Heart left ventricle (tissue), 16 donors: ENCODE results near the gene EFS. TPM values are rescaled to one million over a fixed set of nuclear protein-coding genes. Genes with fewer than 3 reads are reported as not detected.
A peak's percentile ranks its signal among the peaks of the same experiment; 100 is the strongest.

Experiments
- ATAC-seq, 4 donors: fragments of 200-7000 bp; cut with Tn5 transposase; one replicate each; pipeline ENCODE4 v1.9.1; 2020 to 2022; ENCODE audit warnings: moderate library complexity in 4 of 4, mild to moderate bottlenecking in 3 of 4, moderate number of reproducible peaks in 1 of 4
- DNase-seq, 5 donors: peaks; one replicate each; pipeline ENCODE4 v3.0.0-alpha.2; 2020
- H3K27ac ChIP-seq, 12 donors: fragments of 200-600 bp; sonication (generic) in 4 of 12; one replicate each; pipeline versions ENCODE4 v1.5.0 to v1.8.0; 2016 to 2022; ENCODE audit warnings: mild to moderate bottlenecking in 2 of 12
- H3K27me3 ChIP-seq, 9 donors: fragments of 200-600 bp; sonication (generic) in 2 of 9; one replicate each; pipeline versions ENCODE4 v1.5.1 to v1.8.0; 2016 to 2022; ENCODE audit warnings: mild to moderate bottlenecking in 3 of 9
- H3K36me3 ChIP-seq, 9 donors: fragments of 200-600 bp; sonication (generic) in 2 of 9; one replicate each; pipeline versions ENCODE4 v1.5.0 to v1.8.0; 2018 to 2022; ENCODE audit warnings: mild to moderate bottlenecking in 2 of 9
- H3K4me1 ChIP-seq, 12 donors: fragments of 200-600 bp; sonication (generic) in 4 of 12; one replicate each; pipeline versions ENCODE4 v1.5.0 to v1.8.0; 2016 to 2022; ENCODE audit warnings: mild to moderate bottlenecking in 3 of 12
- H3K4me3 ChIP-seq, 12 donors: fragments of 200-600 bp; sonication (generic) in 4 of 12; one replicate each; pipeline versions ENCODE4 v1.5.0 to v1.8.0; 2017 to 2022; ENCODE audit warnings: mild to moderate bottlenecking in 9 of 12, moderate library complexity in 4 of 12
- H3K9me3 ChIP-seq, 12 donors: fragments of 200-600 bp; sonication (generic) in 4 of 12; one replicate each; pipeline versions ENCODE4 v1.5.0 to v1.8.0; 2016 to 2022; ENCODE audit warnings: mild to moderate bottlenecking in 1 of 12
- POLR2A ChIP-seq, 2 donors: fragments of 450-650 bp; IDR thresholded peaks; one replicate each; pipeline ENCODE4 v1.6.1; 2017; ENCODE audit warnings: antibody characterized with exemption in 2 of 2, mild to moderate bottlenecking in 2 of 2, moderate library complexity in 2 of 2
- WGBS, 4 donors: extraction: QIAGEN DNeasy Blood & Tissue Kit in 2 of 4; methylation state at CpG; one replicate each; pipeline versions ENCODE4 v1.1.5 to v1.1.7; 2013 to 2018; 5-methylcytosine and 5-hydroxymethylcytosine counted together
- intact Hi-C, 10 donors: fragments of 100-400 bp; cut with DNase I; formaldehyde crosslinking; loops; one replicate each; pipeline versions ENCODE4 v1.11.1 to v1.14.2; 2022
- polyA plus RNA-seq, 2 donors: library from polyadenylated mRNA; stranded (reverse); fragments of 200-250 nt; gene quantifications; one replicate each; pipeline ENCODE4 v1.2.3, GENCODE V29; 2013
- total RNA-seq, 9 donors: library from RNA; depleted of rRNA in 2 of 9; stranded (reverse); fragments of >200 nt in 2 of 9; fragmentation: NEBNext Ultra II Directional in 3 of 9; extraction: Animal tissue kit (Norgen Biotek cat#: 25700) in 3 of 9; gene quantifications; one replicate each; pipeline versions ENCODE4 v1.1.0 to v1.2.4, GENCODE V29; 2016 to 2023
- TF ChIP-seq, protein P1 (sequence below), 12 donors: fragments of 200-600 bp; sonication (generic) in 4 of 12; IDR thresholded peaks; one replicate each; pipeline versions ENCODE4 v1.5.0 to v1.8.0; 2018 to 2022; ENCODE audit warnings: antibody characterized with exemption in 12 of 12, mild to moderate bottlenecking in 5 of 12
- donor health status: ischemic (EF 13 %, LVEDD 7.1; RV severe dilation, severe dysfunction).
- donor health status: healthy with polysubstance abuse.
- donor health status: DM: no; HTN: yes; CAD: no.
- donor health status: DM: no; HTN: no; CAD: no.
- donor health status: ischemic (EF 25% LVEDD 6.9; RV normal size, moderate dysfunction).
- donor health status: ischemic (EF 25% LVEDD 5.7; RV mildly dilated, moderate dysfunction).
- donor health status: healthy.
- donor health status: DM: yes; HTN: yes; CAD: no.
- donor health status: ischemic (EF 35%, LVEDD 5.7; RV mildly dilated, moderate dysfunction).
- donor health status: nonischemic (EF 11% LVEDD 7.7; RV severe dilation, severe dysfunction).
- donor health status: DM: yes; HTN: yes; CAD: no.
- donor health status: PGD.
- donor health status: ischemic (EF 29% LVEDD 5.4; RV normal size, mild dysfunction).
- donor health status: nonischemic (EF 23%, LVEDD 6.1; RV moderate dilation, normal function).

The EFS gene
- total and polyA plus RNA-seq, 11 donors = 1.4 to 5.0 (median 2.3) TPM

DNA sequence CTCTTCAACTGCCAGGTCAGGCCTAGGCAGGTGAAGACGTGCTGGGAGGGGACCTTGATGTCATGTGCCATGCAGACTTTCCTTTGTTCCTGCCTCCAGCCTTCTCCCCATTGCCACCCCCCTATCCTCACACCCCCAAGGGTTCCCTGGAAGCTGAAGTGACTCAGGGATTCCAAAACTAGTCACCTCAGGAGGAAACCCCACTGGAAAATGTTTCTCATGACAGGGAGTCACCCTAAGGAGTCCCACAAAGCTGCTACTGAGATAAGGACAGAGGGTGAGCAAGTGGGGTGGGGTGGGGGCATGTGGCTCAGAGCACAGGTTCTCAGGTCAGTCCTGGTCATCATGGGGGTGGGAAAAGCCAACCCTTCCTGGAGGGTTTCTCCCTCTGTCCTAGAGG is 5.2 kb upstream of the EFS start:
- DNase-seq = no peak
- no peak for ATAC-seq
- Histone ChIP-seq H3K27me3 (peaks cover 0 to 19% (median 0%) of the 10 kb centered on the region in 9 donors), H3K4me1 (peaks cover 0 to 15% (median 3%) of the 10 kb centered on the region in 12 donors), H3K4me3 (no peak overlapping the region), H3K36me3 (no peaks in the 10 kb centered on the region), H3K27ac (no peak overlapping the region), H3K9me3 (no peaks in the 10 kb centered on the region)
- TF ChIP-seq, protein P1, sequence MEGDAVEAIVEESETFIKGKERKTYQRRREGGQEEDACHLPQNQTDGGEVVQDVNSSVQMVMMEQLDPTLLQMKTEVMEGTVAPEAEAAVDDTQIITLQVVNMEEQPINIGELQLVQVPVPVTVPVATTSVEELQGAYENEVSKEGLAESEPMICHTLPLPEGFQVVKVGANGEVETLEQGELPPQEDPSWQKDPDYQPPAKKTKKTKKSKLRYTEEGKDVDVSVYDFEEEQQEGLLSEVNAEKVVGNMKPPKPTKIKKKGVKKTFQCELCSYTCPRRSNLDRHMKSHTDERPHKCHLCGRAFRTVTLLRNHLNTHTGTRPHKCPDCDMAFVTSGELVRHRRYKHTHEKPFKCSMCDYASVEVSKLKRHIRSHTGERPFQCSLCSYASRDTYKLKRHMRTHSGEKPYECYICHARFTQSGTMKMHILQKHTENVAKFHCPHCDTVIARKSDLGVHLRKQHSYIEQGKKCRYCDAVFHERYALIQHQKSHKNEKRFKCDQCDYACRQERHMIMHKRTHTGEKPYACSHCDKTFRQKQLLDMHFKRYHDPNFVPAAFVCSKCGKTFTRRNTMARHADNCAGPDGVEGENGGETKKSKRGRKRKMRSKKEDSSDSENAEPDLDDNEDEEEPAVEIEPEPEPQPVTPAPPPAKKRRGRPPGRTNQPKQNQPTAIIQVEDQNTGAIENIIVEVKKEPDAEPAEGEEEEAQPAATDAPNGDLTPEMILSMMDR (IDR thresholded peaks at IDR 0.05) = no peak
- no peak for TF ChIP-seq POLR2A (IDR thresholded peaks at IDR 0.05)
- 67 to 80% (median 71%) methylated on average over 1 of the region's 1 CpG for WGBS, 4 donors
- intact Hi-C loops = loop anchor here in 7 of 10 donors (5.0 to 10.0 kb wide), 5 partner anchors 33 to 245 kb away; no protein-coding TSS in a partner anchor

DNA sequence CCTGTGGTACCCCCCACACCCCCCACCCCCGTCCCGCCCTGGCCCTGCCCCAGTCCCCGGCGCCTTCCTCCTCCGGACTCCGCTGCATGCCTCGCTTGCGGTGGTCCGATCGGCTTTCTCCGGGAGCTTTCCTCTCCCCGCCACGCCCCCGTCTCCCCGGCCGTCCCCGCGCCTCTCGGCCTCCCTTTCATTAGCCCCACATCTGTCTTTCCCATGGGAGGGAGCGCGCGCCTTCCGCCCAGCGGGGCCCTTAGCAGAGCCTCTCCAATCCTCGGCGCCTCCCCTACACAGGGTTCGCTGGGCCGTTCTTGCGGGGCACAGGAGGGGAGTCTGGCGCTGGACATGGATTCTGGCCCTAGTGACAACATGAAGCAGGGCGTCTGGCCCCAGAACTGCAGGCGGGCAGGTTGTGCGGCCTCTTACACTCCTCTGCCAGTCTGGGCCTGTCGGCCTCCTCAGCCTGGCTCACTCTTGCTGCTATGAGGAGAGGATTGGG is 1.5 kb upstream of the EFS start:
- 11 to 21% (median 19%) methylated on average over 28 to 34 of the region's 34 CpGs for WGBS, 4 donors
- Histone ChIP-seq H3K36me3 (no peaks in the 10 kb centered on the region), H3K27me3 (peaks cover 0 to 41% (median 0%) of the 10 kb centered on the region in 9 donors), H3K4me1 (peaks cover 0 to 27% (median 6%) of the 10 kb centered on the region in 12 donors), H3K4me3 (peak overlapping the region; percentile 33 to 69 (median 56)), H3K27ac (peak overlapping the region; percentile 35 to 96 (median 84)), H3K9me3 (no peaks in the 10 kb centered on the region)
- TF ChIP-seq, protein P1 (IDR thresholded peaks at IDR 0.05) = no peak
- TF ChIP-seq POLR2A (IDR thresholded peaks at IDR 0.05) = no peak
- peak; percentile 27 to 63 (median 42) for ATAC-seq
- DNase-seq = peak; percentile 71 to 86 (median 76)
- intact Hi-C loops = no loop called here

DNA sequence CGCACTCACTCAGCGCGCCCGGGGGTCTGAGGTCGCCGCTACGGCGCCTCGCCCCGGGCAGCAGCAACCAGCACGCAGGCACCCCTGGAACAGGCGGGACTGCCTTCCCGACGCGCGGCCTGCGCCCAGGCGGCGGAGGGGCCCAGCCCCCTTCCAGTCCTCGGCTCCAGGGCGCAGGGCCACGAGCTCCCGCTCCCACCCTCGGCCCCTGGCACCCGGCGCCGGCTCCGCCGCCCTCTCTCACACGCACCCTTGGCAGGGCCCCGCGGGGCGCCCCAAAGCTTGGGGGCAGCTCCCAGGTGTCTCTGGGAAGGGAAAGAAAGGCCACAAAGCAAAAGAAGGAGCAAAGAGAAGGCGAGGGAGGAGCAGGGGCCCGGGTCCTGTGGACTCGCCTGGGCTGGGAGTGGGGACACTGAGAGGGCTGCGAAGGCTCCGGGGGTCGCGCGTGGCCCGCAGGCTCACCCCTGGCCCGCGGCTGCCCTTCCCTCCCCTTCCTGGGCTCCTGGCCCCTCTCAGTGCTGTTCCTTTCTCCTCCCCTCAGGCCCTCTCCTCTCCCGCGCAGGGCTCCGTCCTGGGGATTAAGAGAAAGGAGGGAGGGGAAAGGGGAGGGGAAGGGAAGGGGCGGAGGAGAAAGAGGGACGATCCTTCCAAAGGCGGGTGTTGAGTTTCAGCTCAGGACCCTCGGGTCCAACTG is 907 bp upstream of the EFS start:
- DNase-seq (peak in 4 of 5 donors; percentile 53 to 73 (median 64)), ATAC-seq (peak; percentile 45 to 75 (median 62))
- H3K36me3 ChIP-seq = no peaks in the 10 kb centered on the region
- intact Hi-C loops = no loop called here
- peaks cover 0 to 27% (median 6%) of the 10 kb centered on the region in 12 donors for H3K4me1 ChIP-seq
- peak overlapping the region; percentile 33 to 69 (median 56) for H3K4me3 ChIP-seq
- peaks cover 0 to 41% (median 0%) of the 10 kb centered on the region in 9 donors for H3K27me3 ChIP-seq
- peak overlapping the region; percentile 62 to 96 (median 84) for H3K27ac ChIP-seq
- 2 to 7% (median 3%) methylated on average over 37 to 51 of the region's 51 CpGs for WGBS, 4 donors
- peak in 1 of 2 donors; percentile 48 for TF ChIP-seq POLR2A (IDR thresholded peaks at IDR 0.05)
- TF ChIP-seq, protein P1 (IDR thresholded peaks at IDR 0.05) = no peak
- no peaks in the 10 kb centered on the region for H3K9me3 ChIP-seq
